Right lung (tissue), 5 donors: Measurements from ENCODE around the gene FRMPD2. TPM values are rescaled to one million over a fixed set of nuclear protein-coding genes. Genes with fewer than 3 reads are reported as not detected.
"Not testable (repeated sequence)": the region's sequence is repeated elsewhere in the genome, so short reads cannot be mapped to it uniquely, and the experiment has no call there.

Experiments used
- DNase-seq, 2 donors: peaks; one replicate each; pipeline ENCODE4 v3.0.0-alpha.2; 2013
- polyA plus RNA-seq, 5 donors: library from polyadenylated mRNA; unstranded; fragments of 120-200 nt; gene quantifications; one replicate each; pipeline versions ENCODE4 v1.2.1 to v1.2.3, GENCODE V29; 2013; ENCODE audit warnings: inconsistent platforms in 1 of 5, low replicate concordance in 1 of 5; ENCODE audit not compliant: insufficient read length in 5 of 5, insufficient read depth in 1 of 5

FRMPD2 gene
- polyA plus RNA-seq, 5 donors: 0.38 to 2.6 (median 1.6) TPM

GRCh38 chr10:48139953-48140850 is 134.3 kb downstream of the FRMPD2 start:
- DNase-seq: not testable (repeated sequence)

- not testable (repeated sequence) for DNase-seq
Observed at GRCh38 chr10:48128954-48129353, 145.5 kb downstream of the FRMPD2 start.

GRCh38 chr10:48126251-48126650 is 148.2 kb downstream of the FRMPD2 start:
- DNase-seq: not testable (repeated sequence)

- not testable (repeated sequence) for DNase-seq
Observed at GRCh38 chr10:48125631-48126030, 148.9 kb downstream of the FRMPD2 start.

- not testable (repeated sequence) for DNase-seq
Observed at GRCh38 chr10:48122618-48123017, 151.9 kb downstream of the FRMPD2 start.

GRCh38 chr10:48110277-48110676 is 164.2 kb downstream of the FRMPD2 start:
- DNase-seq: not testable (repeated sequence)

Other genes starting within 250 kb of the FRMPD2 start
- gene MAPK8, start 32.0 kb upstream of the FRMPD2 start, polyA plus RNA-seq: 10 to 100 TPM; 55.0 to 93.1 (median 73.7) TPM